Measurements from ENCODE around the gene RHEB.

Gene RHEB

DNA sequence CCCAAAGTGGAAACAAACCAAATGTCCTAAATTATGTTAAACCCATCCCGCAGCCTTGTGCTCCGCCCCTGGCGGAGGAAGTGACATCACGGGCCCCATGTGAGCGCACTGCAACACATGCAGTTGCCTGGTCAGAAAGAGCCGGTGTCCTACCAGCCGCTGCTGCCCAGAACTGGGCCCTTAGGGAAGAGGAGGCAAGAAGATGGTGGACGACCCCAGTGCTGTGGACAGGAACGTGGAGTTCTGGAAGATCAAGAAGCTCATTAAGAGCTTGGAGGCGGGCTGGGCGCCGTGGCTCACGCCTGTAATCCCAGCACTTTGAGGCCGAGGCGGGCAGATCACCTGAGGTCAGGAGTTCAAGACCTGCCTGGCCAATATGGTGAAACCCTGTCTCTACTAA, 18.0 kb downstream of the RHEB start:
- FAIRE-seq = no peak

DNA sequence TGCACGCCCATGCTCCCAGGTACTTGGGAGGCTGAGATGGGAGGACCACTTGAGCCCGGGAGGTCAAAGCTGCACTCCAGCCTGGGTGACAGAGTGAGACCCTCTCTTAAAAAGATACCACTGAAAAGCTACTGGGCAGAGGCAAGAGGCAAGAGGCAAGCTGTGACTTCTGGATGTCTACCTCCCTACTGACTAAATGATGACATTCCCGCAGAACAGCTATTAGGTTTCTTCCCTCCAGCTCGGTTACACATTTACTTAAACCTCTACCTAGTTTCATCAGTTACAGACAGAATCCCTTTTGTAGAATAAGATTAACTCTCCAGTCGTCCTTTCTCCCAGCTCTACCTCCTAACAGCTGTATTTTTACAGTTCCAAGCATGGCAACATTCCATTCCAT, 21.2 kb downstream of the RHEB start:
- no peak for FAIRE-seq

DNA sequence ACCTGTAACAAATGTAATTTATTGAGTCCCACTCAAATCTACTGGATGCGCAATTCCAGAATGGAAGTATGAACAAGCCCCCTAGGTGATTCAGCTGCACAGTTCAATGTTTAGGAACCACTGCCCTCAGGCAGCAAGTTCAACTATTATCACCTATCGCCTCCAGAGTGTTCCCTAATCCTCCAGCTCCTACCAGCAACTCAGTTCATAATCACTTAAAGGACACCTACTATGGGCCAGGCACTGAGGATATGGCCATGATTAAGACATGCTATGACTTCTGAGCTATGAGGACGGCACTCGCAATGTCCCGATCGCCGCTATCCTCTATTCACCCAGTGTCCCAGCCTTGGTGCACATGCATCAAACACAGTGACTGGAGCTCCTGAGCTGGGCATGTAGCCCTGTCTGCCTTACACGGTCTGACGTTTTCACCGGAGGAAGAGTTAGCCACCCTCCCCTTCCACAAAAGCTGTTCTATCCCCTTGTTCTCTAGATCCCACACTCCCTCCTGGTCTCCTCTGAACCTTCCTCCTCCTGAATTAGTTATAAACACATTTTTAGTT, 22.3 kb downstream of the RHEB start:
- FAIRE-seq = no peak

DNA sequence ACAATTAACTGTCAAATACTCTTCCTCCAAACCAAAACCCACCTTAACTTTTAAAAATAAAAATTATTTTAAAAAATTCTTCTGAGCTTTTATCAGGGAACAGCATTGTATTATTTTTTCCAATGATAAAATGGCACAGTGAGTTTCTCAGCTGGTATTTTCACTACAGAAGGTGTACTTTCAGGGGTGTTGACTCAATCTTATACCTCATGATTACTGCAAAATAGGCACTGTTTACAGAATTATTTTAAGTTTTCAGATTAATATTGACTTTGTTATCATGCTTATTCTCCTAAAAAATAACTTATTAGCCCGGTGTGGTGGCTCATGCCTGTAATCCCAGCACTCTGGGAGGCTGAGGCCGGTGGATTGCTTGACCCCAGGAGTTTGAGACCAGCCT, 24.3 kb downstream of the RHEB start:
- FAIRE-seq = no peak

DNA sequence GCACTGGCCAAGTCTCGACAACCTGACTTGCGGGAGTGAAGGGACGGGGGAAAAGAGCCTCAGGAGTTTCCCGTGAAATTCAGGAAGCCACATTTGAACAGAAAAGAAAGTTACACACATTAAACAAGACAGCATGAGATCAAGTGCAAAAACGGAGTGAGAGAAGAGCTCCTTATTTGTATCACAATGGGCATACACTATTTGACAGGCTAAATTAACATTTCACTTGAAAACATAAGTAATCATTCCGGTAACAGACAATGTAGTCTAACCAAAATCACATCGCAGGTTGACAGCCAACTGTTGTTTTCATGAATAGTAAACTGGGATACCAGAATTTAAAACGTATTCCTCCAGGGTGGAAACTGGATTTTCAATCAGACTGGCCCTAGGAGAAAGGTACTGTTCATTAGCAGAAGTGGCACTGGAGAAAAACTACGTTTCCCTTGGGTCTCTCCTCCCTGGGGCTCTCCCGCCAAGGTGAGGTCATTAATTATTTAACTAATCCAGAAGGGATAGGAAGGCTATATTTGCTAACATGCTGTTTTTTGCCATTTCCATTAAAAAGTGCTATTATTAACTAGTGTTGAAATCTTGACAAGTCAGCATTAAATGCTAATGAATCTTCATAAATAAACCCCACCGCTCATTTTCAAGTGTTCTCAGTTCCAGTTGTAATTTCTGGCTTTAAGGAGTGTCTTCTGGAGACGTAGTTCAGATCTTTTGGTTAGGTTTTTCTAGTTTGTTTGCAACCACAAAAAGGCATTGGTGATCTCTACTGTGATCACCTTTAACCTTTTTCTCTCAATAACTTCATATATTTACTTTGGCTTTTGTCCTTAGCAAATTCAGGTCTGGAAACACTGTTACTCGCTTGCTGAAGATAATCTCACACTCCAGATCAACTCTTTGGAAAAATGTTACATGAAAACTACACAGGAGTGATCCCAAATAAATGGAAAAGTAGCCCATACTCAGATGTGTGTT, 25.1 kb downstream of the RHEB start:
- FAIRE-seq = no peak

DNA sequence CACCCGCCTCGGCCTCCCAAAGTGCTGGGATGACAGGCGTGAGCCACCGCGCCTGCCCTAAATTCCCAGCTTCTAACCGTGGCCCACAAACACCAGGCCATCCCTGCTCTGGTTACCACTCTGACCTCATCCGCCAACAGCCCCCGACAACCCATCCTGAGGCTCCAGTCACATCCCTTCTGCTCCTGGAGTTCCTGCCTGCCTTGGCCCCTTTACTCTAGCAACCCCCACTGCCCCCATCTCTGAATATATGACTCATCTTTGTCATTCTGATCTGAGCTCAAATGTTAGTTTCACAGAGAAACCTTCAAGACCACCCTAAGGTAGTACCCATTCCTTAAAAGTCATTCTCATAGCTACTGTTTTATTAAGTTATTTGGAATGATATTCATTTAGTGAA, 26.6 kb downstream of the RHEB start:
- no peak for FAIRE-seq

DNA sequence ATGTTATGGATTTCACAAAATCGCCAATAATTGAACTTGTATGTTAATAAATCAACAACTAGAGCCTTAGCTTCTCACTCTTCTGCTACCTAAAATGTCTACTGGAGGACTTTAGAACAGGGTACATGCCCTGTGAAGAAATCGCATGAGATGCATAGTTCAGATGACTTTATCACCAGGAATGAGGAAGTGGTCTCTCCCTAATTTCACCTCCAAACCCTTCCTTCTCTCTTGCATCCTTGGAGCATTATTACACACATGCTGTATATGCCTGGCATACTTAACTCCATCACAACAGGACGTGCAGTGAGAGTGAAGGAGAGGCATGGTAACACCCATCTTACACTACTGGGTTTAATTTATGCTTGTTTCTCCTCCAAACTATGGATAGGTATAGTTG, 27.8 kb downstream of the RHEB start:
- no peak for FAIRE-seq

DNA sequence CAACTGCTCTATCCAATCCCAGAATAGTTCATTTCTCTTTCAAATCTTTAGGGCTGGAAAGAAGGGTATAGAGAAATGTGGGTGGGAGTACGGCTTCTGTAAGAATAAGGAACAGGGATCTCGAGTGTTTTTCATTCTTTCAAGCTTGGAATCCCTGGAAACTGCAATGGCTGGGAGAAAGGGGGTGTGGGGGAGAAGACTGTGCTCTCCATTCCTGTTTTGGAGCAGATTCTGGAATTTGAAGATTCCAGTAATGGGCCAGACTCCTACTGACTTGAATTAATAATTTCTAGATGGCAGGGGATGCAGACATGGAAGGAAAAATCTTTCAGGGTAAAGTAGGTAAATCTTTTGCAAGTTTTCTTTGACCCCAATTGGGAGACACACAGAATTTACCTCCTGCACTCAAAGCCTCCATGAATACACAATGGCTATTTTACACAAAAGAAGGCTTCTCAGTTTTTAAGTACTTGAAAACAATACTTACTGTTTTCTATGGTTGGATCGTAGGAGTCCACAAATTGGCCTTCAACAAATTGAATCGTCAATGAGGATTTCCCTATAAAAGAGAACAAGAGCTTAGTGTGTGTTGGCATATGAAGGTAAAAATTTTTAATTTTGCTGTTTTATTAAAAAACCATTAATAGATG, 29.1 kb downstream of the RHEB start:
- no peak for FAIRE-seq

DNA sequence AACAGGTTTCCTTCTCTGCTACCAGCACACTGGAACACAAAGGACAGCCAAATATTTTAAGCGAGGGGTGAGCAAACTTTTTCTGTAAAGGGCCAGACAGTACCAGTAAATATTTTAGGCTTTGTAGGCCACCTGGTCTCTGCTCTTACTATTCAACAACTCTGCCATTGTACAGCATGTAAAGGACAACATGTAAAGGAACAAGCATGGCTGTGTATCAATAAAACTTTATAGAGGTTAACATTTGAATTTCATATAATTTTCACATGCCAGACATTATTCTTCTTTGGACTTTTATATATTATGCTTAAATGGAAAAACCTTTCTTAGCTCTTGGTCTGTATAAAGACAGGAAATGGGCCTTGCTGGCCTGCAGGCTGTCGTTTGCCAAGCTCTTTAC, 30.2 kb downstream of the RHEB start:
- FAIRE-seq = no peak

DNA sequence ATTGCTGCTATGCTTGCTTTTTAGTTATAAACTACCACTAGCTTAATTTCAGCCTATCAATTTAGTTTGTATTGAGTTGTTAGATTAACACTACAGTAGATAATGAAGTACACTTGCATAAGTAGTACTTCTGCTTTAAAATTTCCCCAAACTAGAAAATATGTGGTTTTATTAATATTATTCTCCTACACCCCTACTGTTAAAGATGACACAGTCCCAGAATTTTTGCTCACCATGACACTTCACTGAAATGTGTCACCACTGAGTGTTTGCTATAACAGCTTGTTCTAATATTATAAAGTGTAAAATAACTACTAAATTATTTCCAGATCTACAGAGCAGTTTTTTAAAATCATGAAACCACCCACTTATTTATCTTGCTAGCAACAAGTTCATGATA, 31.6 kb downstream of the RHEB start:
- FAIRE-seq = no peak

DNA sequence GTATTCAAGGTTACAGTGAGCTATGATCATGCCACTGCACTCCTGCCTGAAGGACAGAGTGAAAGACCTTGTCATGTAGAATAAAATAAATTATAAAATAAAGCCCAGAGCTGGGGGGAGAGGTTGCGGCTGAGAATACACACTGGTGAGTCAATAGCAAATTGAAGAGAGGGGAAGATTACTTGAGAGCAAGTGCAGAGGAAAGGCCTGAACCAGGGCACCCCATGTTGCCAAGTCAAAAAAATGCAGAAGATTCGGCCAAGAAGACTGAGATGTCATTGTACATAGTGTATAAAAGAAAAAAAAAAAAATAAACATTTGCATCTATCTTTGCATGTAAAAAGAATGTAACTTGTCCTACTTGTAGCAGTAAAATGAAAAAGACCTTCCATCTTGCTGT, 32.5 kb downstream of the RHEB start:
- no peak for FAIRE-seq

DNA sequence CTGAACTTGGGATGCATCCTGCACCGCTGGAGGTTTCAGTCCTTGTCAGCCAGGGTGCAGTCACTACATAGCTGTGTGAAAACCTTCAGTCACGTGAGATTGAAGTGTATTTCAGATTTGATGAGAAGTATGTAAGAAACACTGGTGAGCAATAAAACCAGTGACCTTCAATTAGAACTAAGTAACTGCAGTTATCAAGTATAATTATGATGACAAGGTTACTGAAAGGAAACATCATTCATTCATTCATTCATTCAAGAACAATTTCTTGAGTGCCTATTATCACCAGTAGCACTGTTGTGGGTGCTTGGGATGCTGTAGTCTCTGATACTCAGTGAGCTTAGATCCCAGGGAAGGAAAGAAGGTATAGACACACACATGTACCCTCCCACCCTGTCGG, 33.6 kb downstream of the RHEB start:
- FAIRE-seq = no peak

DNA sequence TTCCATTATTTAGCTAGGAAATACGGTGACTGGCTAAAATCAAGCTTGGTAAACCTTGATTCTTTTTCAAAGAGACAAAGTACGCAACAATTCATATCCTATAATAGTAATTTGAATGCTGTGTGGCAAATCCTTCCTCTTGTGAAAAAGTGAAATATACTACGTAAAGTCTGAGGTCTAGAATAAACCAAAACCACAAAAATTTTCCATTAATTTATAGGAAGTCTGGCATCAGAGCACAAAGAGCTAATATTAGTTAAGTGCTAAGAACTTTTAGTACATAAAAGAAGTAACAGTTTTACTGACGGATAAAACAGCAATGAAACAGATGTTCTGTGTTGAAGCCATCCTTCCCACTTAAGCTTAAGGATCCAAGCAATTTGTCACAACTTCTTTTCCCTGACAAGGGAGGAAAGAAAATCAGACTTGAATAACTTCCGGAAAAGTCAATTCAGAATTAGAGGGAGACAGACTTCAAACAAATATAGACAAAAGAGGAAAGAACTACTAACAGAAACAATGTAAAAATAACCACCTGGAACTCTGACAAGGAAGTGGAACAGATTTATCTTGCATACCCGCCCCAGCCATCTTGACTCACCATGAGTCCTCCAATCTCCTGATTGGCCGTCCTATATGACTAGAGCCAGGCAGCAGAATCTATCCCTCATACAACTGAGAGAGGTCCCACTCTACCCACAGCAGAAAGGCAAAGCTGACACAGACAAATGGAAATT, 34.6 kb downstream of the RHEB start:
- no peak for FAIRE-seq

DNA sequence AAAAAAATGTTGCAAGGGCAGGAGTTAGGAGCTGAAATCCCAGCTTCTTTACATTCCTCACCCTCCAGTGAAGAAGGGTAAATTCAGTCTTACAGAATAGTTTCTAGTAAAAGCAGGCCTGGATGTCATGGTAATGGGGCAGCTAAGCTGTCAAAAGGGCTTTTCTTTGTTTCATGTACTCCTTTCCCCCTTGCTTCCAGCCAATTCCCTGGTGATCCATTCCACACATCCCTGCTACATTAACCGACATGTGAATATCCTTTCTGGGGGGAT, 36.0 kb downstream of the RHEB start:
- FAIRE-seq = no peak

DNA sequence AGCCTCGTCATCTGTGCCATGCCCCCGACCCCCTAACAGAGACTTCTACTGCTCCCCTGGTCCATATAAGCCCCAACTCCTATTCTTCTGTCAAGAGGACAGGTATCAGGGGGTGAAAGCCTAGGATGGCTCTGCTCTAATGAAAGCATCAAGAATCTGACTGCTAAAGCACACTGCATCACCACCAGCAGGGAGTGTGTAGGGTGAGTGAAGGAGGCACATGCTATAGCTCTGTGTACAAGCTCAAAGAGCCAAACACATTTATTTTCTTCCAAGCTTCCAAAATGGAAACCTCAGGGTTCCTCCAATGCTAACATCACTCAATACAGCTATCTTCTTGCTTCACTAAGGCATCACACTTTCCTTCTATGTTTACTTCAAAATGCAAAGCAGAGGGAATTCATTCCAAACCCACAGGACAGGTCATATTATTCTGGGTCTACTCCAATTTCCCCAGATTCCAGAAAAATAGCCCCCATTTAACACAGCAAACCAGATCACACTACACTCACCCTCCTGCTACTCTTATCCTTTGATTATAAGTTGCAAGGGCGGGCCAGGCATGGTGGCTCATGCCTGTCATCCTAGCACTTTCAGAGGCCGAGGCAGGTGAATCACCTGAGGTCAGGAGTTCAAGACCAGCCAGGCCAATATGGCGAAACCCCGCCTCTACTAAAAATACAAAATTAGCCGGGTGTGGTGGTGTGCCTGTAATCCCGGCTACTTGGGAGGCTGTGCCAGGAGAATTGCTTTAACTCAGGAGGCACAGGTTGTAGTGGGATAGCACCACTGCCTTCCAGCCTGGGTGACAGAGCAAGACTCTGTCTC, 36.6 kb downstream of the RHEB start:
- no peak for FAIRE-seq

DNA sequence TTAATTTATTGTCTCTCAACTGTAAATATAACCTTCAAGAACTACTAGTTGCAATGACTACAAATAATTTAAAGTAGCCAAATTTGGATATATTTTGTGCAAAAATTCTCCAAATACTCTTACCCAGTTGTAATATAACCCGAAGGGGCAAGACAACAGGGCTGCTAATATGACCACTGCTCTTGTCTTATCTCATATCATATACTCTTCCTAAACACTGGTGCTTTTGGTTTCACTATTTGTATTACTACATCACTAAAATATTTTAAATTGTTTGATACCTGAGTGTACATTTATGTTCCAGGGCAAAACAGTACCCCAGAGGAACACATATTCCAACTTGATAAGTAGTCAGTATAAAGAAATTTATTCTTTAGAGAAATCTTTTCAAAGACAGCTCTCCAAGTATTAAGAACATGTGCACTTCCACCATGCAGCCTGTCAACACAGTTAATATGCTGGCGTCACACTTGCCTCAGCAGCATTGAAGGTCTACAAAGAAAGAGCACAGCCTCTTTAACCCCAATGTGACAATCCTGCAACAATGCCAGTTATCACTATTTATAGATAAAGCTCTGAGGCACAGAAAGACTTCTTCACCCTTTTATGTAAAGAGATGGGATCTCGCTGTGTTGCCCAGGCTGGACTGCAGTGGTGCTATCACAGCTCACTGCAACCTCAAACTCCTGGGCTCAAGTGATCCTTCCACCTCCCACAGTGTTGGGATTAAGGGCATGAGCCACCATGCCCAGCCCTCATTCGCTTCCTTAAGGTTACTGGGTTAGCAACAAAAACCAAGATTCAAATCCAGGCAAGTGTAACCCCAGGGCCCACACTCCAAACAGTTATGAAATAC, 37.8 kb downstream of the RHEB start:
- no peak for FAIRE-seq

DNA sequence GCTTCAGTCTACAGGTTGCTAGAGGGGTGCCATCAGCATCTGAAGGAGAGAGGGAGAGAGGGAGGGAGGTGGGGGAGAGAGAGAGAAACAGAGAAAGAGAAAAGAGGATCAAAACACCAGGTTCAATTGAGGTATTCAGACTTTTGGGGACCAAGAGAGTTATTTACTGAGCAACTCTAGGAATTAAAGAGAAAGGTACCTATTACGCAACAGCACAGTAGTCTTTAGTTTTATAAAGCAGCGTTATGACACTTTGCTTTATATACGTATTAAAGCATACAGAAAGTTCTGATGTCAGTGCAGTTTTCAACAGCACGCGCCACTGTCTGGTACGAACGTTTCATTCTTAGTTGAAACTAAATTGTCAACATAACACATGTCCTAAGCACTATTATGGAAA, 41.8 kb downstream of the RHEB start:
- FAIRE-seq = no peak

DNA sequence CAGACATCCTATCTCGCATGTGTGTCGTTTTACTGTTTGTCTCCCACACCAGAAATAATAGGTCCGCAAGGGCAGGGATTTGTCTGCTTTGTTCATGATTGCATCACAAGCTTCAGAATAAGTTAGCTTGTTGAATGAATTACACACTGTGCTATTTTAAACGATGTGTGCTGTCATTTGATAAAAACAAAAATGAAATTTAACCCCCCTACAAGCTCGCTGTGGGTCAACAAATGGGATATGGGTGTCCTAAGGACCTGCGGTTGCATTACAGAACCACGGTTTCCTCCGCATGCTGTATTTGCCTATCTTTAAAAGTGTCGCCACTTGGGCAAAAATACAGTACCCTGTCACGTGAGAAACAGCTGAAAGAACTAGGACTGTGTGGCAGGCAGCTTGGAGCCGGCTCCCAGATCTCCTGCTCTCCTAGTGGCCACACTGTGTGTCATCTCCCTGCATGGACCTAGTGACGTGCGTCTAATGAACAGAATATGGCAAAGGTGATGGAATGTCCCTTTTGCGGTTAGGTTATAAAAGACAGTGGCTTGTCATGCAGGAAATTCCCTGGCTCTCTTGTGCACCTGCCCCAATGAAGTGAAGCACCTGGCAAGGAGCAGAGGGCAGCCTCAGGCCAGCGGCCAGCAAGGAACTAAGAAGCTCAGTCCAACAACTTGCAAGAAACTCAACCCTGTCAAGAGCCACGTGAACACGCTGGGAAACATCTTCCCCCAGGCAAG, 46.9 kb downstream of the RHEB start:
- FAIRE-seq = no peak

DNA sequence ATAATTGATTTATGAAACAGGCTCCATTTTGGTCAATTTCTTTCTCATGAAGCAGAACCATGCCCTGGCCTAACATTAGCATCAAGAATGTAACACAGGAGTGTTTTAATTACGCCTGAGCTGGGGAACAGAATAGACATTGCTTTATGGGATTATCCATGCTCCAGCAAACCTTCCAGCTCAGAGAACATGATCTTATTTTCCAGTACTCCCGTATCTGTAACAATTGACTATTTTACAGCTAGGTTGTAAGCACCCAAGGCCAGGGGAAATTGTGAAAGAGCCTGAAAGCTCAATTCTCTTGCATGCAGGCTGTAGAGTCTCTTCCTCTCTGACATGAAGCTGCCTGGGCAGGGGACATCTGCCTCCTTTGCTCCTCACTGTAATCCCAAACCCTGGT, 49.0 kb downstream of the RHEB start:
- no peak for FAIRE-seq

DNA sequence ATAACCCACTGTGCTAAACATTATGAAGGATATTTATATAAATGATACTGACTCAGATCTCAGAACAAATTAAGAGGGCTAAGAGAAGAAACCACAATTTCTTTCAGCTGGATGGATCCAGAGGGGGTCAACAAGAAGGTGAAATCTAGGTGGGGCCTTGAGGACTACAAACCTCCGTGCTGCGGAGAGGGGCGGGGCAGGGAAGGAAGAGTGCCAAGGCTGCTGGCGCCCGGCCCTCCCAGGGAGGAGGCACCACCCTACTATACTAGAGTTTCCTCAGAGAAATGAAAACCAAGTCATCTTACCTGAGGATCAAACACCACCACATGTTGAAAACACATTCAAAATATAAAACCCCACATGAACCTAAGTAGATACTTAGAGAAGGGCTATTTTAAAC, 50.4 kb downstream of the RHEB start:
- no peak for FAIRE-seq

Measured in A204.1 (cell line).